Skeletal muscle satellite cell (primary cell): ENCODE results near the gene ACTC1.
A peak's percentile ranks its signal among the peaks of the same experiment; 100 is the strongest.
"Not testable (repeated sequence)": the region's sequence is repeated elsewhere in the genome, so short reads cannot be mapped to it uniquely, and the experiment has no call there.

Source experiments
- H3K27me3 ChIP-seq: 2 replicates; pipeline ENCODE4 v1.7.0; 2013; ENCODE audit warnings: low read length; ENCODE audit not compliant: control insufficient read depth, insufficient read depth
- H3K36me3 ChIP-seq: 2 replicates; pipeline ENCODE4 v1.7.0; 2013; ENCODE audit warnings: mild to moderate bottlenecking, control low read depth, low read length; ENCODE audit not compliant: insufficient read depth
- H3K4me1 ChIP-seq: 2 replicates; pipeline ENCODE4 v1.7.0; 2013; ENCODE audit warnings: low read length; ENCODE audit not compliant: control insufficient read depth, insufficient read depth
- H3K4me2 ChIP-seq: 2 replicates; pipeline ENCODE4 v1.7.0; 2013; ENCODE audit warnings: mild to moderate bottlenecking, low read length
- H3K4me3 ChIP-seq: 2 replicates; pipeline ENCODE4 v1.7.0; 2013; ENCODE audit warnings: low read length
- H3K9ac ChIP-seq: 2 replicates; pipeline ENCODE4 v1.7.0; 2013; ENCODE audit warnings: mild to moderate bottlenecking, low read depth, low read length, moderate library complexity
- H3K9me3 ChIP-seq: replicated peaks from 2 replicates; pipeline ENCODE4 v1.7.0; 2013; ENCODE audit warnings: mild to moderate bottlenecking, control low read depth, low read length

Gene ACTC1

DNA sequence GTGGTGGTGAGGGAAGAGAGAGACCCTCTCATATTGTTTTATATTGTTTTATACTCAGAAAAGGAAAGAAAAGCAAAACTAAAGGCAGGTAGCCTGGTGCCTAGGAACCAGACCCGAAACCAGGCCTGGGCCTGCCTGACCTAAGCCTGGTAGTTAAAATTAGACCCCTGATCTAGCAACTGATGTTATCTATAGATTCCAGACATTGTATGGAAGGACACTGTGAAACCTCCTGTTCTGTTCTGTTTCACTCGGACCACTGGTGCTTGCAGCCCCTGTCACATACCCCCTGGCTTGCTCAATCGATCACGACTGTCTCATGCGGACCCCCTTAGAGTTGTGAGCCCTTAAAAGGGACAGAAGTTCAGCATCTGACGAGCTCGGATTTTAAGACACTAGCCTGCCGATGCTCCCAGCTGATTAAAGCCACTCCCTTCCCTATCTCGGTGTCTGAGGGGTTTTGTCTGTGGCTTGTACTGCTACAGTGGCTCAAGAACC lies 17.6 kb upstream of the ACTC1 start:
- H3K36me3 ChIP-seq, H3K4me3 ChIP-seq, H3K27me3 ChIP-seq, H3K9me3 ChIP-seq: not testable (repeated sequence)
- peaks cover 63% of the 10 kb centered on the region for H3K4me1 ChIP-seq
- H3K9ac ChIP-seq, result peak overlapping the region; percentile 69
- peak overlapping the region; percentile 18 for H3K4me2 ChIP-seq

DNA sequence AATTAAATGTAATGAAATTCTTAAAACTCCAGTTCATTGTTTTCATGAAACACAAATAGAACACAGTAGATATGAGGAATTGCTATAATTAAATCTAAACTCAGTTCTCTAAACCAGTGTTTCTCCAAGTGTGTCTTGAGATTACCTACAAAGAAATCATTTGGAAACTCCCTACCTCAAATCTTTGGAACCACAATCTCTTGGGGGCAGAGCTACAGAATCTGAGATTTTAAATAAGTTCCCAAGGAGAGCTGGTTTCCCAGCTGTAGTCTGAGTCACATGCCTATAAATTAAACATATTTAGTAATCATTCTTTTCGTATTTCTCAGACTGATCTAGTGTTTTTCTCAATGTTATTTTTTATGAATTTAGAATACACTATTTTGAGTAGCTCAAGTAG lies 17.0 kb upstream of the ACTC1 start:
- H3K4me3 ChIP-seq, result no peak overlapping the region
- peaks cover 63% of the 10 kb centered on the region for H3K4me1 ChIP-seq
- no peaks in the 10 kb centered on the region for H3K36me3 ChIP-seq
- peak overlapping the region; percentile 69 for H3K9ac ChIP-seq
- H3K9me3 ChIP-seq, result no peaks in the 10 kb centered on the region
- peak overlapping the region; percentile 28 for H3K4me2 ChIP-seq
- H3K27me3 ChIP-seq, result no peaks in the 10 kb centered on the region

DNA sequence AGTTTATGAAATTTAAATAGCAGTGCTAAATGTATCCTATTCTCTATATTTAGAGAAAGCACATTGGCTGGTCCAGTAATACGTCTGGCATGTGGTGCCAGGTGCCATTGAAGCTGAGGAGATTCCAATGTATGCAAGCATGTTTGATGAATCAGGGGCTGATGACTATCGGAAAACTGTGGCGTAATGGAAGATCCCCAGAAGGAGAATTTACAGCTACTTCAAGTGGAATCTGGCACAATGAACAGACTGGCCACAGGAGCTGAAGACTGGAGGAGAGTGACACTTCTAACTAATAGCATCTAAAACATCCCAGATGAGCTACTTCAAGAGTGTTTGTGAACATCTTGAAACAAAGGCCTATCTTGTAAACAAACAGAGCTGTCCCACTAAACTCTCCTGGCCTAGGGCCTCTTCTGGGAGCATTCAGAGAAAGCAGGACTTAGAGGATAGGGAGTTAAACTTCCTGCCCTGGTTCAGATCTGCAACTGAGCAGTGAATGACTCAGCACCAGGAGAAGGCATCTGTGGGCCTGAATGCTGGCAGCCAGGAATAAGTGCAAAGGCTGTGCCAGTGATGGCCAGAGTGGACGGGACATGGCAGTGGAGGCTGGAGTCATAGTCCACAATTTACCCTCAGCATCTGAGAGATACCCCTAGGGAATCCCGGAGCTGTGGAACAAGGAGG lies 15.2 kb upstream of the ACTC1 start:
- H3K9me3 ChIP-seq, result no peaks in the 10 kb centered on the region
- H3K27me3 ChIP-seq, result no peaks in the 10 kb centered on the region
- H3K9ac ChIP-seq, result peak overlapping the region; percentile 69
- no peaks in the 10 kb centered on the region for H3K36me3 ChIP-seq
- peak overlapping the region; percentile 0 for H3K4me3 ChIP-seq
- peaks cover 57% of the 10 kb centered on the region for H3K4me1 ChIP-seq
- peak overlapping the region; percentile 43 for H3K4me2 ChIP-seq

DNA sequence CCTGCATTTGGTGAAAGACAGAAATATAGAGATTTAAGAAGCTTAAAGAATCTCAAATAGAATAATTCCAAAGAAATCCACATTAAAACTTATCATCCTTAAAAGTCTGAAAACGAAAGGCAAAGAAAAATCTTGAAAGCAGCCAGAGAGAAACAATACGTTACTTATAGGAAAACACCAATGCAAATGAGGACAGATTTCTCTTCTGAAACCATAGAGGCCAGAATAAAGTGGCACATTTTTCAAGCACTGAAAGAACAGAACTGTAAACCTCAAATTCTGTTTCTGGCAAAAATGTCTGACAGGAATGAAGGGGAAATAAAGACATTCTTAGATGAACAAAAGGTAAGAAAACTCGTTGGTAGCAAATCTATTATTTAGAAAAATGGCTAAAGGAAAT lies 13.8 kb upstream of the ACTC1 start:
- Histone ChIP-seq H3K27me3 (no peaks in the 10 kb centered on the region), H3K4me3 (no peak overlapping the region), H3K4me1 (peaks cover 58% of the 10 kb centered on the region), H3K9ac (no peak overlapping the region), H3K9me3 (no peaks in the 10 kb centered on the region), H3K4me2 (no peak overlapping the region), H3K36me3 (no peaks in the 10 kb centered on the region)

DNA sequence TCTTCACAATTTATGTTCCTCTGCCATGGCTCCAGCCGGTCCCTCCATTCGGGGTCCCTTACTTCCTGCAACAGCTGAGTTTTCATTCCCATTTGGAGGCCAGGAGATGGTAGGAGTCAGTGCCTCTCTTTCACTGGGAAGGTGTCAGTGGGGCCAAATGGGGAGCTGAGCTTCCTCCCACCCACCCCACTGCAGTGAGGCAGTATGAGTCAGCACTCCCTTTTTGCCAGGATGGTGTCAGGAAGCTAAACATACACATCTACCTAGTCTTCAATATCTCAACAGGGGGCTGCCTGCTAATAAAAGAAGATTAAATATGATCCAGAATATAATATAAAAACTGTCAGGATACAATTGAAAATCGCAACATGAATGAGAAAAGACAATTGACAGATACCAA lies 12.7 kb upstream of the ACTC1 start:
- Histone ChIP-seq H3K9ac (no peak overlapping the region), H3K36me3 (no peaks in the 10 kb centered on the region), H3K9me3 (no peaks in the 10 kb centered on the region), H3K4me2 (no peak overlapping the region), H3K4me3 (no peak overlapping the region), H3K27me3 (no peaks in the 10 kb centered on the region), H3K4me1 (peaks cover 60% of the 10 kb centered on the region)

DNA sequence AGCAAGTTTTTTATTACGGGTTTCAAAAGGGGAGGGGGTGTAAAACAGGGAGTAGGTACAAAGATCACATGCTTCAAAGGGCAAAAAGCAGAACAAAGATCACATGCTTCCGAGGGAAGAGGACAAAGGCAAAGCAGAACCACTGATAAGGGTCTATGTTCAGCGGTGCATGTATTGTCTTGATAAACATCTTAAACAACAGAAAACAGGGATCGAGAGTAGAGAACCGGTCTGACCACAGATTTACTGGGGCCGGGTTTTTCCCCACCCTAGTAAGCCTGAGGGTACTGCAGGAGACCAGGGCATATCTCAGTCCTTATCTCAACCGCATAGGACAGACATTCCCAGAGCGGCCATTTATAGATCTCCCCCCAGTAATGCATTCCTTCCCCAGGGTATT lies 11.9 kb upstream of the ACTC1 start:
- not testable (repeated sequence) for H3K4me2 ChIP-seq, H3K9me3 ChIP-seq

DNA sequence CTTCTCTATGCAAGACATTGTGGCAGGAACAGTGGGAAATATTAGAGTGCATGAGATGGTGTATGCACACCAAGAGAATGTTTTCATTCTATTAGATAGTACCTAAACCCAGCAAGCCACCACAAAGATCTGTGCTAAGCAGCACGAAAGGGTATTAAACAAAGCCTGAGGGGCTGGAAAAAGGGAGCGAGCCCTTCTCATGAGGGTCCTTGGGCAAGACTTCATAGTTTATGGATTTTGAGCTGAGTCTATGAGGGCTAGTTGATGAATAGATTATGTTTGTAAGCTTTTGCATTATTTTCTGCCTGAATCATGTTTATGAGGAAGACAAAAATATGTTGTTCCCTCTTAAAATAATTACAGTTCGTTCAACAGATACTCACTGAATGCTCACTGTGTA lies 9.4 kb upstream of the ACTC1 start:
- no peaks in the 10 kb centered on the region for H3K9me3 ChIP-seq
- peaks cover 43% of the 10 kb centered on the region for H3K4me1 ChIP-seq
- no peak overlapping the region for H3K4me2 ChIP-seq
- H3K36me3 ChIP-seq, result no peaks in the 10 kb centered on the region
- H3K27me3 ChIP-seq, result no peaks in the 10 kb centered on the region
- no peak overlapping the region for H3K9ac ChIP-seq
- H3K4me3 ChIP-seq, result no peak overlapping the region

More for the DNA sequence above, 11.9 kb upstream of the ACTC1 start:
- not testable (repeated sequence) for H3K27me3 ChIP-seq, H3K9ac ChIP-seq, H3K36me3 ChIP-seq, H3K4me3 ChIP-seq
- peaks cover 55% of the 10 kb centered on the region for H3K4me1 ChIP-seq

DNA sequence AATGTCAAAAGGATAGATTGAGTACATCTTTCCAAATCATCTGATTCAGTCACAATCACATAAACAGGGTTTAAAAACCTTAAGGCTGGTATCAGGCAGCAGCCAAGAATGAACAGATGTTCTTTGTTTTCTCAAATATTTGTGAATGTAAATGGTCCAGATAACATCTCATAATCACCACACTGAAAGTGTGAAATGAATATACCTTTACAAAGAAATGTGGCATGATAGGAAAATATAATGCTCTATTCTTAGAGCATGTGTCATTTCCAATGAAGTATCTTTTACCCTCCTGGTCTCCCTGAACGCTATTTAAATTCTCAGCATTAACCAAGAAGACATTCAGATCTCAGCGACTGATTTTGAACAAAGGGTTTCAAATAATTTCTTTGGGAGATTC lies 8.8 kb upstream of the ACTC1 start:
- H3K27me3 ChIP-seq, result no peaks in the 10 kb centered on the region
- peaks cover 43% of the 10 kb centered on the region for H3K4me1 ChIP-seq
- H3K4me2 ChIP-seq, result no peak overlapping the region
- H3K9ac ChIP-seq, result no peak overlapping the region
- no peaks in the 10 kb centered on the region for H3K36me3 ChIP-seq
- H3K9me3 ChIP-seq, result no peaks in the 10 kb centered on the region
- H3K4me3 ChIP-seq, result no peak overlapping the region

DNA sequence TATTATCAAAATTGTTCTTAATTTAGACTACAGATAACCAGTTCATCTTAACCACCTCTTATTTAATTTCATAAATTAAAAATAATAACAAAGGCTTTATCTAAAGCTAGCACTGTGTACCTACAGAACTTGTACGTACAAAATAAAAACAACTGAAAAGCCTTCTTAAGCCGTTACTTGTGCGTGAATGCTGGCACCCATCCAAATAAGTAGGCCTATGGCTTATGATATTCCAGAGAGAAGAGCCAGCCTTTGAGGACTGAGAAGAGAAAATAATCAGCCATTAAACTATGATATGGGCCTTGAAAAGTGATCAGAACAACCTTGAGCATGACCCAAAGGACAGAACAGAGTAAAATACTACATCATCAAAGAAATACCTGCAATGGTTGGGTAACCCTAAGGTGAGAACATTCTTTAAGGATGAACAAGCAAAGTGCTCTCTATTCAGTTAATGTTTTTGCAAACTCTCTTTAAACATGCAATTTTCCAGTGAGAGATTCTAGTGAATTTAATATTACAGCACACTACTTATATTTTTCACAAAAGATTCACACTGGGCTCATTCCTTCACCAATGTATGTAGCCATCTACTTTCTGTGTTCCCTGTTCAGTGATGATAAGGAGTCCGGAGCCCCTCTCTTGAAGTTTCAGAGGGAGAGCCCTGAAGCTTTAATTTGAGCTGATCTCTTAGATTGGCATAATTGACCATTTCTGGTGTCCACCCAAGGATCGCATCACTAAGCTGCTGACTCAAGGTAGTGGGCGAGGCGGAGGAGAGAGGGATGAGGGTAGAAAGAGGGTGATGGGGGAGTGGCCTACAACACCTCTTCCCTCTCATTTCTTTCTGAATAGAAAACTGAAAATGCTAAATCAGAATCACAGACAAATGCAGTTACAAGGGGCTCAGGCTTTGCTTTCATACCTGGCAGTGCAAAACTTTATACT lies 7.7 kb upstream of the ACTC1 start:
- H3K27me3 ChIP-seq, result no peaks in the 10 kb centered on the region
- no peak overlapping the region for H3K4me2 ChIP-seq
- no peaks in the 10 kb centered on the region for H3K9me3 ChIP-seq
- no peak overlapping the region for H3K4me3 ChIP-seq
- peaks cover 45% of the 10 kb centered on the region for H3K4me1 ChIP-seq
- no peaks in the 10 kb centered on the region for H3K36me3 ChIP-seq
- no peak overlapping the region for H3K9ac ChIP-seq

DNA sequence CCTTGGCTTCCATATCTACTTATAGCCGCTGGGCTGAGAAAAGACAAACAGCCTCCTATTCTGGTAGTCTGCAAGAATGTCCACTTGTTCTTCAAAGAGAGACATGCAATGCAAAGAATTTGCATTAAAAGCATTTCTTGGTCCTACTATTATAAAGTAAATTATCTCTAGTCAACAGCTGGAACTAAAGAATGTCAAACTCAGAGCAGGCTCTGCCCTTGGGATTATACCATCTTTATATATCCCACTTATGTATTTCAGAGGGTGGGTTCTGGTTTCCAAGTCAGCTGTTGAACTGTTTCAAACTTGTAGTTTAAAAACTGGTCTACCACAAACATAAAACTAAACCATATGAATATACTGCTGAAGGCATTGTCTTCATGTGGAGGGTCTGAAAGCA lies 7.0 kb upstream of the ACTC1 start:
- Histone ChIP-seq H3K4me2 (no peak overlapping the region), H3K27me3 (no peaks in the 10 kb centered on the region), H3K4me3 (no peak overlapping the region), H3K9me3 (no peaks in the 10 kb centered on the region), H3K36me3 (no peaks in the 10 kb centered on the region), H3K9ac (no peak overlapping the region), H3K4me1 (peaks cover 41% of the 10 kb centered on the region)

DNA sequence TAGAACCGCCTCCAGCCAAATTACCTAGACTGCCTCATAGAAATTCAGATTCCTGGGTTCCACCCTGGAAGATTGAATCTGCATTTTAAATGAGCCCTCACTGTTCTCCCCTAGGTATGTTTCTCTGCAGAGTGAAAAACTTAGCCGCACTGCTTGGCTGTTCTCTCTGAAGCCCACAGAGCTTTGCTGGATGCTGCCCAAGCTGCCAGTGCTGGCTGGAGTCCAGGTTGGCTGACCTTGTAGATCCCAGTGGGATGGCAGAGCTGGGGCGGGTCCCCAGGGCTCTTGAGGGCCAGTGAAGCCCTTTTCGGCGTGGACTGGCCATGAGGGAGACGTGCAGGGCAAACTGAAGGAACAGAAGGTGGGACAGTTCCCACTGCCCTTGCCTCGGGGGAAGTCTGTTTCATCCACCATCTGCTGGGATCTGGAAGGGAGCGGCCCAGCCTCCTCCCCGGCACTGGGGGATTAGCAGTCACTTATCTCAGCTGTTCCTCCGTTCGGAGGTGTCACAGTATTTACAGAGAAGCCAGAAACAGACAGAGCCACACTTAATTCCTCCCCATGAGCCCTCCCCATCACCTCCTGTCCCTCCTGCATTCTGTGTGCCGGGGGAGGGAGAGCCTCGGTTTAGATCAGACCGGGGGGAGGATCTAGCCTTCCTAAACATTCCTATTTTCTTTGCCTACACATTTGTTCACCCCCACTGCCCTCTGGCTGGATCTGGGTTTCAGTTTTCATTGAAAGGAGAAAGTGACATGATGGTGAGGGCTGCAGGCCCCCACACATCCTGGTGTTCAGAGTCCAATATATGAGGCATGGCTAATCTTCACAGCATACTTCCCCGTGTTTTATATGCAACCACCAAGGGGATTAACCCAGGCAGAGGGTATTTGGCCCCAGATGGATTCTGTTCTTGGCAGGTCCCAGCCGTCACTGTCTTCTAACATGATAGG lies 4.1 kb upstream of the ACTC1 start:
- Histone ChIP-seq H3K27me3 (no peaks in the 10 kb centered on the region), H3K9ac (peak overlapping the region; percentile 77), H3K9me3 (no peaks in the 10 kb centered on the region), H3K4me3 (peak overlapping the region; percentile 8), H3K4me1 (peaks cover 57% of the 10 kb centered on the region), H3K4me2 (peak overlapping the region; percentile 66), H3K36me3 (no peaks in the 10 kb centered on the region)
